UCSD-AML1 (cell line): Measurements from ENCODE around the gene SMPD2.
"Not testable (repeated sequence)": the region's sequence is repeated elsewhere in the genome, so short reads cannot be mapped to it uniquely, and the experiment has no call there.

Experiments
- DNase-seq: peaks from one replicate; lab custom pipeline; 2025; ENCODE audit not compliant: unreplicated experiment; lab: John Stamatoyannopoulos, UW

The SMPD2 gene

GRCh38 chr6:109458774-109459531 lies 18.4 kb downstream of the SMPD2 start:
- no peak for DNase-seq

GRCh38 chr6:109460161-109460829 lies 19.8 kb downstream of the SMPD2 start:
- no peak for DNase-seq

- DNase-seq: not testable (repeated sequence)
Measured at GRCh38 chr6:109461205-109461604, 20.7 kb downstream of the SMPD2 start.

- no peak for DNase-seq
Measured at GRCh38 chr6:109461733-109462526, 21.4 kb downstream of the SMPD2 start.

- DNase-seq: no peak
Measured at GRCh38 chr6:109465772-109466171, 25.2 kb downstream of the SMPD2 start.

- DNase-seq: no peak
Measured at GRCh38 chr6:109466212-109466923, 25.8 kb downstream of the SMPD2 start.

GRCh38 chr6:109467696-109468095 lies 27.2 kb downstream of the SMPD2 start:
- DNase-seq: no peak

GRCh38 chr6:109469591-109470189 lies 29.2 kb downstream of the SMPD2 start:
- DNase-seq: no peak

GRCh38 chr6:109471105-109471810 lies 30.7 kb downstream of the SMPD2 start:
- no peak for DNase-seq

GRCh38 chr6:109472132-109472995 lies 31.8 kb downstream of the SMPD2 start:
- no peak for DNase-seq

- no peak for DNase-seq
Measured at GRCh38 chr6:109473120-109473519, 32.6 kb downstream of the SMPD2 start.

- no peak for DNase-seq
Measured at GRCh38 chr6:109474995-109475394, 34.5 kb downstream of the SMPD2 start.

- no peak for DNase-seq
Measured at GRCh38 chr6:109475625-109476024, 35.1 kb downstream of the SMPD2 start.

- DNase-seq: no peak
Measured at GRCh38 chr6:109477184-109477583, 36.7 kb downstream of the SMPD2 start.

- DNase-seq: no peak
Measured at GRCh38 chr6:109477725-109478124, 37.2 kb downstream of the SMPD2 start.

- DNase-seq: no peak
Measured at GRCh38 chr6:109478222-109478805, 37.8 kb downstream of the SMPD2 start.

- DNase-seq: no peak
Measured at GRCh38 chr6:109478841-109479624, 38.5 kb downstream of the SMPD2 start.

- DNase-seq: no peak
Measured at GRCh38 chr6:109480993-109481480, 40.5 kb downstream of the SMPD2 start.
